B cell (primary cell): ENCODE measurements around the gene CDC42SE2.

Source experiments
- EZH2 ChIP-seq: IDR thresholded peaks from 2 replicates; pipeline ENCODE4 v1.6.1; 2012; ENCODE audit warnings: borderline replicate concordance, low read depth, mild to moderate bottlenecking, moderate library complexity, low read length; ENCODE audit not compliant: insufficient read depth, poor library complexity, severe bottlenecking
- TF ChIP-seq, protein P1 (sequence below): fragments of 200-600 bp; IDR thresholded peaks from one replicate; pipeline ENCODE4 v1.8.0; 2022; ENCODE audit warnings: antibody characterized with exemption, mild to moderate bottlenecking

DNA sequence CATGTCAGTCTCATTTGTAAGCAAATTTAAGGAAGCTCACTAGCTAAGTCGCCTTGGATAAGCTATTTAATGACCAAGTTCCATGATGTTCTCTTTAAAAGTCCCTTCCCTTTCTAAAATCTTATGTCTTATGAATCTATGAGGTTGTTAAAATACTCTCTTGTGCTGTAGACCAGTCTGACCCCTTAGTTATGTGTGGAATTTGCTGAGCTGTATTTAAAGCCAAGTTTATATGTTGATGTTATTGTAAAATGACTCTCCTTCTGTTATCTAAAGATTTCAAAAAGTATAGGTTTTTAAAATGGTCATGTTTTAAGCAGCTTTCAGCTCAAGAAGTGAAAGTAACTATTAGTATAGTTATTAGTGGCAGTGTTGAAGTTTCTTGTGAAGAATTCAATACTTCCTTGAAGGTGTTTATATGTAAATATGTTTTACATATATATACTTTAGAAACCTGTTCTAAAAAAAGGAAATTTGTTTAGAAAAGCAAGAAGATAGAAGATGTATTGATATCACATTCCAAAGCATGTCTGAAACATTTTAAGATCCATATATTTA is 92.2 kb downstream of the CDC42SE2 start:
- TF ChIP-seq, protein P1, sequence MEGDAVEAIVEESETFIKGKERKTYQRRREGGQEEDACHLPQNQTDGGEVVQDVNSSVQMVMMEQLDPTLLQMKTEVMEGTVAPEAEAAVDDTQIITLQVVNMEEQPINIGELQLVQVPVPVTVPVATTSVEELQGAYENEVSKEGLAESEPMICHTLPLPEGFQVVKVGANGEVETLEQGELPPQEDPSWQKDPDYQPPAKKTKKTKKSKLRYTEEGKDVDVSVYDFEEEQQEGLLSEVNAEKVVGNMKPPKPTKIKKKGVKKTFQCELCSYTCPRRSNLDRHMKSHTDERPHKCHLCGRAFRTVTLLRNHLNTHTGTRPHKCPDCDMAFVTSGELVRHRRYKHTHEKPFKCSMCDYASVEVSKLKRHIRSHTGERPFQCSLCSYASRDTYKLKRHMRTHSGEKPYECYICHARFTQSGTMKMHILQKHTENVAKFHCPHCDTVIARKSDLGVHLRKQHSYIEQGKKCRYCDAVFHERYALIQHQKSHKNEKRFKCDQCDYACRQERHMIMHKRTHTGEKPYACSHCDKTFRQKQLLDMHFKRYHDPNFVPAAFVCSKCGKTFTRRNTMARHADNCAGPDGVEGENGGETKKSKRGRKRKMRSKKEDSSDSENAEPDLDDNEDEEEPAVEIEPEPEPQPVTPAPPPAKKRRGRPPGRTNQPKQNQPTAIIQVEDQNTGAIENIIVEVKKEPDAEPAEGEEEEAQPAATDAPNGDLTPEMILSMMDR: no peak
- no peak for TF ChIP-seq EZH2
